OCI-LY7 (cell line): ENCODE data around the gene TTLL6. TPM values are rescaled to one million over a fixed set of nuclear protein-coding genes. Genes with fewer than 3 reads are reported as not detected.

Experiments
- BruUV-seq: library from RNA; stranded (reverse); fragments of 400-500 nt; replicated peaks from 2 replicates; lab custom pipeline; 2021; lab: Mats Ljungman, UMichigan
- CTCF ChIA-PET: fragments of 300-600 bp; sonication (Branson Sonifier 250); formaldehyde crosslinking; loops from one replicate; lab custom pipeline; 2022; ENCODE audit warnings: antibody characterized with exemption; ENCODE audit not compliant: unreplicated experiment; lab: Charles Lee
- POLR2A ChIA-PET: fragments of 300-600 bp; sonication (Branson Sonifier 250); formaldehyde crosslinking; loops from one replicate; lab custom pipeline; 2022; ENCODE audit warnings: antibody characterized with exemption; lab: Charles Lee
- DNase-seq: peaks from one replicate; pipeline ENCODE4 v3.0.0-alpha.2; 2015; ENCODE audit warnings: low spot score
- H2AFZ ChIP-seq: fragments of 200-600 bp; sonication (generic), shearing (Covaris generic); 2 replicates; pipeline ENCODE4 v1.6.1; 2014; ENCODE audit warnings: mild to moderate bottlenecking, antibody characterized with exemption, low read length, moderate library complexity
- H3K27ac ChIP-seq: fragments of 200-600 bp; sonication (generic); 2 replicates; pipeline ENCODE4 v1.5.1; 2014; ENCODE audit warnings: mixed run types, low read depth, mild to moderate bottlenecking, moderate library complexity, low read length, inconsistent platforms; ENCODE audit not compliant: poor library complexity, severe bottlenecking
- H3K36me3 ChIP-seq: fragments of 200-600 bp; sonication (generic); 2 replicates; pipeline ENCODE4 v1.6.1; 2014; ENCODE audit warnings: mild to moderate bottlenecking, antibody characterized with exemption, low read length, moderate library complexity, mixed read lengths; ENCODE audit not compliant: insufficient read depth
- H3K4me1 ChIP-seq: fragments of 200-600 bp; sonication (generic); 2 replicates; pipeline ENCODE4 v1.5.1; 2014; ENCODE audit warnings: mild to moderate bottlenecking, low read length; ENCODE audit not compliant: insufficient read depth, poor library complexity, severe bottlenecking
- H3K4me2 ChIP-seq: fragments of 200-600 bp; sonication (generic); 2 replicates; pipeline ENCODE4 v1.6.1; 2014; ENCODE audit warnings: mild to moderate bottlenecking, low read length
- H3K4me3 ChIP-seq: fragments of 200-600 bp; sonication (generic); 2 replicates; pipeline ENCODE4 v1.5.1; 2014; ENCODE audit warnings: mild to moderate bottlenecking, low read depth, low read length; ENCODE audit not compliant: poor library complexity, severe bottlenecking
- H3K79me2 ChIP-seq: fragments of 200-600 bp; sonication (generic); 2 replicates; pipeline ENCODE4 v1.6.1; 2016; ENCODE audit warnings: low read depth, mild to moderate bottlenecking, low read length, moderate library complexity, mixed read lengths; ENCODE audit not compliant: insufficient read depth
- H3K9me2 ChIP-seq: fragments of 200-600 bp; sonication (generic); 2 replicates; pipeline ENCODE4 v1.6.1; 2016; ENCODE audit warnings: mild to moderate bottlenecking, low read length, mixed read lengths; ENCODE audit not compliant: insufficient read depth
- H3K9me3 ChIP-seq: fragments of 200-600 bp; sonication (generic); 2 replicates; pipeline ENCODE4 v1.6.1; 2014; ENCODE audit warnings: mild to moderate bottlenecking, mixed run types, low read length, mixed read lengths
- H4K20me1 ChIP-seq: fragments of 200-600 bp; sonication (generic); 2 replicates; pipeline ENCODE4 v1.6.1; 2014; ENCODE audit warnings: mild to moderate bottlenecking, antibody characterized with exemption, low read length, moderate library complexity, mixed read lengths; ENCODE audit not compliant: insufficient read depth
- EZH2phosphoT487 ChIP-seq: fragments of 200-600 bp; sonication (generic); IDR thresholded peaks from 2 replicates; pipeline ENCODE4 v1.6.1; 2018; ENCODE audit warnings: low read depth, borderline replicate concordance, mild to moderate bottlenecking, mixed run types, antibody characterized with exemption, low read length, moderate library complexity, mixed read lengths
- intact Hi-C: fragments of 100-400 bp; cut with micrococcal nuclease; formaldehyde crosslinking; loops from one replicate; pipeline ENCODE4 v1.10.0; 2022; ENCODE audit not compliant: unreplicated experiment
- total RNA-seq, 2 experiments: library from RNA; depleted of rRNA in 1 of 2; stranded (reverse); fragments of >200 nt in 1 of 2; shearing (Covaris generic) in 1 of 2; gene quantifications; 2 replicates each; pipeline ENCODE4 v1.2.3, GENCODE V29; 2014 to 2022
- TF ChIP-seq, protein P1 (sequence below): fragments of 200-600 bp; sonication (generic); conservative IDR thresholded peaks from 2 replicates; pipeline ENCODE4 v1.5.1; 2014; ENCODE audit warnings: mild to moderate bottlenecking, antibody characterized with exemption, low read length, moderate library complexity, mixed read lengths

TTLL6 gene
- total RNA-seq, 2 experiments from 2014 or later, result not detected

DNA sequence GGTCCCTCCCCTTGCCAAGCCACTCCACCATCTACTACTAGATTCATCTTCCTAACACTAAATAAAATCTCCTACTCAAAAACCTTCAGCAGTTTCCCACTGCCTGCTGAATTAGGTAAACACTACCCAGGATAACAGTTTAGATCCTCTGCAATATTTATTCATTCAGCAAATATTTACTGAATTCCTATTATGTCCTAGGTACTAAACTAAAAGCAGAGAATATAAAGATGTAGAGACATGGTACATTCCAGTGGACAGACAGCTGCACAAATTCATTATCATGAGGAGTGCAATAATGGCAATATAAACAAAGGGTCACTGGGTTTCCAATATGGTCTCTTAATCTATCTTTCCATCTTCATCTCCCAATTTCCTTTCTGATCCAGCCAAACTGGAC is 57.7 kb downstream of the TTLL6 start:
- Histone ChIP-seq H4K20me1 (no peaks in the 10 kb centered on the region), H3K79me2 (no peaks in the 10 kb centered on the region), H3K27ac (no peak overlapping the region), H2AFZ (no peak overlapping the region), H3K4me3 (no peak overlapping the region), H3K36me3 (no peaks in the 10 kb centered on the region), H3K9me2 (no peaks in the 10 kb centered on the region), H3K4me1 (no peaks in the 10 kb centered on the region), H3K4me2 (no peak overlapping the region), H3K9me3 (no peaks in the 10 kb centered on the region)
- ChIA-PET POLR2A (no interaction called here), CTCF (no interaction called here)
- intact Hi-C loops, result no loop called here
- no peak for DNase-seq
- no TSS peak for BruUV-seq
- TF ChIP-seq, protein P1, sequence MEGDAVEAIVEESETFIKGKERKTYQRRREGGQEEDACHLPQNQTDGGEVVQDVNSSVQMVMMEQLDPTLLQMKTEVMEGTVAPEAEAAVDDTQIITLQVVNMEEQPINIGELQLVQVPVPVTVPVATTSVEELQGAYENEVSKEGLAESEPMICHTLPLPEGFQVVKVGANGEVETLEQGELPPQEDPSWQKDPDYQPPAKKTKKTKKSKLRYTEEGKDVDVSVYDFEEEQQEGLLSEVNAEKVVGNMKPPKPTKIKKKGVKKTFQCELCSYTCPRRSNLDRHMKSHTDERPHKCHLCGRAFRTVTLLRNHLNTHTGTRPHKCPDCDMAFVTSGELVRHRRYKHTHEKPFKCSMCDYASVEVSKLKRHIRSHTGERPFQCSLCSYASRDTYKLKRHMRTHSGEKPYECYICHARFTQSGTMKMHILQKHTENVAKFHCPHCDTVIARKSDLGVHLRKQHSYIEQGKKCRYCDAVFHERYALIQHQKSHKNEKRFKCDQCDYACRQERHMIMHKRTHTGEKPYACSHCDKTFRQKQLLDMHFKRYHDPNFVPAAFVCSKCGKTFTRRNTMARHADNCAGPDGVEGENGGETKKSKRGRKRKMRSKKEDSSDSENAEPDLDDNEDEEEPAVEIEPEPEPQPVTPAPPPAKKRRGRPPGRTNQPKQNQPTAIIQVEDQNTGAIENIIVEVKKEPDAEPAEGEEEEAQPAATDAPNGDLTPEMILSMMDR, result no peak
- TF ChIP-seq EZH2phosphoT487, result no peak

DNA sequence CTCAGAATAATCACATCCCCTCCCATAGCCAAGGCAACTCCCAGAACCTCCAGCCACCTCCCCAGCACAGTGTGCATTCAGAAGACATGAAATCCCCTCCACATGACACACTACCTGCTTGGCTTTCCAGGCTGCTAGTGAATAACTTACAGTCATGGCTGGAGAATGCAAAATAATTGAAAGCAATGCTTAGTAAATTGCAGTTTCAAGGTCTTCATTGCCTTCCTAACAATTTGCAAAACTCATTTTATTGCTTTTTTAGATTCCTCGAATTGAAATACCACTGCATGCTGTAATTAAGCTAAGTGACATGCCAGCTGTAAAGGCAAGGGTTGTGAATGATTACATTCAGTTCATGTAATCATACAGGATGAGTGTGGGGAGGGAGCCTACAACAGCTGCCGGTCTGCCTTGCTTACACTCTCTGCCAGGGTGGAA is 59.5 kb downstream of the TTLL6 start:
- Histone ChIP-seq H3K4me2 (no peak overlapping the region), H3K27ac (no peak overlapping the region), H2AFZ (no peak overlapping the region), H3K36me3 (no peaks in the 10 kb centered on the region), H3K9me2 (no peaks in the 10 kb centered on the region), H3K9me3 (no peaks in the 10 kb centered on the region), H3K4me1 (no peaks in the 10 kb centered on the region), H3K79me2 (no peaks in the 10 kb centered on the region), H4K20me1 (no peaks in the 10 kb centered on the region), H3K4me3 (no peak overlapping the region)
- DNase-seq, result no peak
- TF ChIP-seq, protein P1, result no peak
- no peak for TF ChIP-seq EZH2phosphoT487
- CTCF ChIA-PET, result no interaction called here
- intact Hi-C loops, result no loop called here
- POLR2A ChIA-PET, result no interaction called here
- BruUV-seq, result no TSS peak

DNA sequence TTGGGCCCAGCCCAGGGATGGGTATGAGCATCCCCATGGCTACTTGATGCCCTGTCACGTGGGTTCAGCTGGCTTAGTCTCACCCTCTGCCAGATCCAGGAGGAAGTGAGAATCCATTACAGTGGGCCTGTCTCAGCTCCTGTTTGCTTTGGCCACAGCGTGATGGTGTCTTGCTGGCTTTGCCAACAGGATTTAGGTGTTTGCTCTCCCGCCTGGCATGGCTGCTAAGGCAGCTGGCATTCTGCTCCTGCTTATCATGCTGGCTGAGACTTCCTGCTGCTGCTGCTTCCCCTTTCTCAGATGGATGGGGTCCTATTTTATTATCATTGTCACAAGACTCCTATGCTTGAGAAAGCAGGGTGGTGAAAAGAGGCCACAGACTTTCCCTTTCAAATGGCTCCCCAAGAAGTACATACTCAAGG is 60.2 kb downstream of the TTLL6 start:
- DNase-seq, result no peak
- TF ChIP-seq EZH2phosphoT487, result no peak
- TF ChIP-seq, protein P1, result no peak
- Histone ChIP-seq H3K4me3 (no peak overlapping the region), H4K20me1 (no peaks in the 10 kb centered on the region), H3K9me3 (no peaks in the 10 kb centered on the region), H2AFZ (no peak overlapping the region), H3K27ac (no peak overlapping the region), H3K36me3 (no peaks in the 10 kb centered on the region), H3K4me1 (no peaks in the 10 kb centered on the region), H3K79me2 (no peaks in the 10 kb centered on the region), H3K4me2 (no peak overlapping the region), H3K9me2 (no peaks in the 10 kb centered on the region)
- ChIA-PET CTCF (no interaction called here), POLR2A (no interaction called here)
- intact Hi-C loops, result no loop called here
- no TSS peak for BruUV-seq
